ENCODE measurements around the gene DNM3.
"Not testable (repeated sequence)": the region's sequence is repeated elsewhere in the genome, so short reads cannot be mapped to it uniquely, and the experiment has no call there.

Gene DNM3

GRCh38 chr1:172277989-172278388, 436.7 kb downstream of the DNM3 start:
- DNase-seq (ENCODE audit: low spot score) = no peak

DNA sequence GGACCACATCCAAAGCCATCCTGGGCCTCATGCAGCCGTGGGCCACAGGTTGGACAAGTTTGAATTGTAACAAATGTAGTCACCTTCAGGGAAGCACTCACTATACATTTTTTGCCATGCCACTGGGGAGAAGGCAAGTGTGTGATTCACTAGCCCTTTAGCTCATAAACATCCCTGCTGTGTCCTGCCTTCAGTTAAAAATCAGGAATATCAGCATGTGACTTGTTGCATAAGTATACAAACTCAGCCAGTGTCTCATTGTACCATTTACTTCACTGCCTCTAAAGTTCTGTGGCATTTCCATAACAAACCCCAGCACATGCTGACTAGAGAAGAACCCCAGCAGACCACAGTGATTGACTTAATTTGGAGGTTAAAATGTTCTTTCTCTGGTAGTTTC, 437.2 kb downstream of the DNM3 start:
- DNase-seq (ENCODE audit: low spot score) = peak; percentile 68

DNA sequence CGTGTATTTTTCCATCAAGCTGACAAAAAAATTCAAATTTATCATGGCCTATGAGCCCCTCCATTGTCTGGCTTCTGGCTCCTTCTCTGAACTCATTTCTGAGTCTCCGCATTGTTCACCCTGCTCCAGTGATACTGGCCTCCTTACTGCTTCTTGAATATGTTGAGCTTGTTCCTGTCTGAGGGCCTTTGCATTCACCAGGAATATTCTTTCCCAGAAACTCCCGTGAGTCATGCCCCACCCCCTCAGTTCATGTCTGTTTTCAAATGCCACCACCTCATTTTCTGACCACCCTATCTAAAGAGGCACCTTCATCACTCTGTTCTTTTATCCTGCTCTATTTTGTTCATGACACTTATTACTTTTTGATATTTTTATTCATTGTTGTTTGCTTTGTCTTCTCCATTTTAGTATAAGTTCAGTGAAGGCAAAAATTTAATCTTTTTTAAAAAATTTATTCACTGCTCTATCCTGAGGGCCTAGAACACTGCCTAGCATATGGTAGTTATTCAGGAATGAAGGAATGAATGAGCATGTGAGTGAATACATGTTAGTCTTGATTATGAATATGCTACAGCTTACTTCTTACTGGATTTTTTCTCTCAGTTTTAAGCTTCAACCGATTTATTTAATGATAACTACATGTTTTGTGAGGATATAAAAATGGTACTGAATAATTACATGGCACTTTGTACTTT, 438.8 kb downstream of the DNM3 start:
- DNase-seq (ENCODE audit: low spot score) = no peak

GRCh38 chr1:172283766-172284165, 442.5 kb downstream of the DNM3 start:
- no peak for DNase-seq (ENCODE audit: low spot score)

GRCh38 chr1:172286629-172287076, 445.4 kb downstream of the DNM3 start:
- DNase-seq (ENCODE audit: low spot score) = no peak

DNA sequence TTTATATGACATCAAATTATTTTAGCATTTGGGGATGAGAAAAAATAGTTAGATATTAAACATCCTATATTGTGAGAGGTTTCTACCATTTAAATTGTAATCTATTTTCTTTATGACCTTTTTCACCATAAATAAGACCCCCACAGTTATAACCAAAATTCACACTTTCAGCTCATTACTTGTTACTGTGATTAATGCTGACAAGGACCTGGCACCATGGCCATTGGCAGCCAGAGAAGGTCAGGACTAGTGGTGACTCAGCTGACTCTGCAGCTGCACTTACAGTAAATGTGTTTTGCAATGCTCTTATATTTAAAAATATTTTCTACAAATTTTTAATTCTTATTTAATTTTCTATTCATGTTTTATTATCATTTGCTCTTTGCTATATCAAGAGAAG, 445.9 kb downstream of the DNM3 start:
- no peak for DNase-seq (ENCODE audit: low spot score)

- DNase-seq (ENCODE audit: low spot score) = no peak
Measured at GRCh38 chr1:172288581-172288980, 447.3 kb downstream of the DNM3 start.

DNA sequence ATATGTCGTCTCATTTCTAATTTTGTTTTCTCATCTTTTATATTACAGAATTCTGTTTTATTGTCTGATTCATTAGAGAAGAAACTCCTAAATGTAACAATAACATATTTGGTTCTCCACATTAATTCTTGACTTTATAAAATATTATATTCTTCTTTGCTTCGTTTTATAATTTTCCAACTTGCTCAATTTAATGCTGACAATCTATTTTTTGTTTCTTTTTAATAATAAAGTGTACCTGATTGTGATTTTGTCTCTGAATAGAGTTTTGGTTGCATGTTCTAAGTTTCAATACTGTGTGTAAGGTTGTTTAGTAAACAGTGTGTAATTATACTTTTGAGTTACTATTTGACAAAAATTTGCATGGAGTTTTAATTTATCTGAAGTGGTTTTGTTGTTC, 448.1 kb downstream of the DNM3 start:
- no peak for DNase-seq (ENCODE audit: low spot score)

GRCh38 chr1:172292840-172293239, 451.5 kb downstream of the DNM3 start:
- no peak for DNase-seq (ENCODE audit: low spot score)

GRCh38 chr1:172293429-172293828, 452.1 kb downstream of the DNM3 start:
- DNase-seq (ENCODE audit: low spot score) = no peak

- no peak for DNase-seq (ENCODE audit: low spot score)
Measured at GRCh38 chr1:172298141-172298540, 456.8 kb downstream of the DNM3 start.

DNA sequence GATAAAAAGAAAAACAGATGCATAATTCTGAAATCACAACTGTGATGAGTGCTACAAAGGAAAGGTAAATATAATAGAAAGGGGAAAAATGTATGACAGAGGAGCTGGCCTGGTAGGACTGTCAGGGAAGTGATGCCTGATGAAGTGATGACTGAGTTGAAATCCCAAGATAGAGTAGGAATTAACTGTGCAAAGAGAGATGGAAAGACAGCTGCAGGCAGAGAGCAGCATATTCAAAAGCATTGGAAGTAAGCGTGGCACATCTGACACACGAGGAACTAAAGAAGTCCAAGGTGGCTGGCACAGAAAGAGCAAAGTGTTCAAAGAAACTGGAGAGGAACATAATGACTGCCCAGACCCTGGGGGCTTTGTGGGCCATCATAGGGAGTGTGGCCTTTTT, 457.6 kb downstream of the DNM3 start:
- DNase-seq (ENCODE audit: low spot score) = no peak

- no peak for DNase-seq (ENCODE audit: low spot score)
Measured at GRCh38 chr1:172299515-172299914, 458.2 kb downstream of the DNM3 start.

DNA sequence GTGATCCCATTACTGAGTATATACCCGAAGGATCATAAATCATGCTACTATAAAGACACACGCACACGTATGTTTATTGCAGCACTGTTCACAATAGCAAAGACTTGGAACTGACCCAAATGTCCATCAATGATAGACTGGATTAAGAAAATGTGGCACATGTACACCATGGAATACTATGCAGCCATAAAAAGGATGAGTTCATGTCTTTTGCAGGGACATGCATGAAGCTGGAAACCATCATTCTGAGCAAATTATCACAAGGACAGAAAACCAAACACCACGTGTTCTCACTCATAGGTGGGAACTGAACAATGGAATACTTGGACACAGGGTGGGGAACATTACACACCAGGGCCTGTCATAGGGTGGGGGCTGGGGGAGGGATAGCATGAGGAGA, 466.2 kb downstream of the DNM3 start:
- not testable (repeated sequence) for DNase-seq (ENCODE audit: low spot score)

DNA sequence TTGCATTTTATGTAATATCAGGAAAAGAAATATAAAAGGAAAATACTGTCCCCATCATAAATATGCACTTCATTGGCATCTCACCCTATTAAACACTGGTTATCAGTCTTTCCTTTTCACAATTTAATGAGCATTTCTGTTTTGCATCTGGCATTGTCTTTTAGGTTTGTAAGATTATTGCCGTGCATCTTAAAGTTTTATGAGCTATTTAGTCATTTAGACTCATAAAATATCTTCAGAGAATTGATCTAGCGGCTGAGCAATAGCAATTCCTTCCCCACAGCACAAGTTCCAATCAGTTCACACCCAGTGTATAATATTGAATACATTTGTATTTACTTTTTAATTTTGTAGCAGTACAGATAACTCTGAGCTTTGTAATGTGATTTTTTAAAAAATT, 466.8 kb downstream of the DNM3 start:
- DNase-seq (ENCODE audit: low spot score) = no peak

- DNase-seq (ENCODE audit: low spot score) = no peak
Measured at GRCh38 chr1:172308577-172308976, 467.3 kb downstream of the DNM3 start.

DNA sequence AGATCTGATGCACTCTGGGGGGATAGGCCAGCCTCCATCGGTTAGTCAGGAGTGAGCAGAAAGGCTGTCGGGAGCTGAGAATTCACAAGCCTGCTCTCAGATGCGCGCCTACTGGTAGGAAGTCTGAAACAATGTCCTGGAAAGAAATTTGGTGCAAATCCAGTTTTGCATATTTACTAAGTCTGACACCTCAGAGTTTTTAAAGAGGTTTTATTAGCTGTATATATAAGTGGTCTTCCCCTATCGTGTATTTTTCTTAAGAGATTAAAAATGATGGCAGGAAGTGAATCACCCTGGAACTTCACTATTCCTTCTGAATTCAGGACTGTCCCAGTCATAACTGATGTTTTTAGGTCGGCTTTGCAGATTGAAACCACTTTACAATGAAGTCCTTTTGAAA, 479.4 kb downstream of the DNM3 start:
- DNase-seq (ENCODE audit: low spot score) = no peak

- DNase-seq (ENCODE audit: low spot score) = no peak
Measured at GRCh38 chr1:172321451-172321850, 480.2 kb downstream of the DNM3 start.

GRCh38 chr1:172322219-172323061, 481.1 kb downstream of the DNM3 start:
- peak; percentile 17 for DNase-seq (ENCODE audit: low spot score)

DNA sequence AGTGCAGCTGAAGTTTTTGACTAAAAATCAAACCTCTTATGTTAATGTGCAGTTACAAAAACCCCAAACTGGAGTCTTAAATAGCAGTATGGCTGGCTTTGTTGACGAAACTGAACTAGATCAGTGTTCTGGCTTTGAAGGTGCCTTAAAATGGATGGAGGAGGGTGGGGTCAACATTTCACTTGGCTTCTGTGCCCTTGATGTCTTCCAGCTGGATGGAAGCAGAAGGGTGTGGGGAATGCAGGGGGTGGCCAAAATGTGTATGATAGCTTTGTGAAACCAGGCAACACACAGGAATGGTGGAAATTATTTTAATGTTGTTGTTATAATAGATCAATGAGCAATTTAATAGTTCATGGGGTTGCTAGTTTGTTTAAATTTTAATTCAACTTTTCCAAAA, 482.4 kb downstream of the DNM3 start:
- DNase-seq (ENCODE audit: low spot score) = no peak

DNA sequence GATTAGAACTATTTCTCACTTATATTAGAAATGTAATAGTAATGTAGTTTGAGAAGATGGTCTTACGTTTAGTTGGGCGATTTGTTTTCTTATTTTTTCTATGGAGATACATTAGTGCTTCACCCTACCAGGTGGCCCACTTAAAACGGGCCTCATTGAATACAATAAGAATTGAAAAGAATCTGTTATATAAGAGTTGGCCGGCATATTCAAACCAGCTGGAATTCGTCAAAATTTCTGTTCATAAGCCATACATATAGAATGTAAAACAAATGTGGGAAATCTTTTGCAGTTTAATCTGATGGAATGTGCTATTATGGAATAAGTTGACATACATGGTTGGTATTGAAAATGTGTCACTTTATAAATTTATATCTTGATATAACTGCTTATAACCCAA, 482.8 kb downstream of the DNM3 start:
- no peak for DNase-seq (ENCODE audit: low spot score)

DNA sequence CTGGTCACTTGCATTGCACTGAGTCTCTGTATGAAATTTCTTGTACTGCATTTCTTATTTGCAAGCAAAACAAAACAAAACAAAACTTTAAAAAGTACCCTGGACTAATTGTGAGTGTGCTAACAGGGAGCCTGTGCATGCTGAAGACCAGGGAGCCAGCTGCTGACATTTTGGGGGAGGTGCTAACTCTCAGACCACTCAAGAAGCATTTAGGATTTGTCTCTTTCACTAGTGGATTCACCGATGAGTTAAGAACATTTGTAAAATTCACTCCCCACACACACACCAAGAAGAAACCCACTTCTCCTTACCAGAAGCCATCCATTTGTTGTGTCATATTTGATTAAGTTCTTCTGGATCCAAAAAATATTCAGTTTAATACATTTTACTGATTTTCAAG, 483.5 kb downstream of the DNM3 start:
- DNase-seq (ENCODE audit: low spot score) = no peak

GRCh38 chr1:172325531-172325930, 484.2 kb downstream of the DNM3 start:
- no peak for DNase-seq (ENCODE audit: low spot score)

DNA sequence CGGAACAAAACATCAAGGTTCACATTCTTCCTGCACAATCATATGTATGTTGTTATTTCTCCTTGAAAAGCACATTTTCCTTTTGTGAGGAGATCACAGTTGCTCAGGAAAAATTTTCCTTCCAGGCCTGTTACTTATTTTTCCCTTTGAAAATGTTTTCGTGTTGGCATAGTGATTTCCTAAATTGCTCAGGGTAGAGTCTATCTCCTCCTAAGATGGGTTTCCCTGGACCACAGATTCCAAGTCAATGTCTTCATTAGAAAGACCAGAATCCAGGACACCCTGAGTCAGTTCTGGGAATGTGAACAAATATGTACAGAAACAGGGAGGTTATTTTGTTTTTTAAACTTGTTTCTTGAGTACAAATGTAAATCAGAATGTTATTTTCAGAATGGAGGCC, 484.8 kb downstream of the DNM3 start:
- no peak for DNase-seq (ENCODE audit: low spot score)

All from iPS-NIHi11 (cell line).